Endothelial cell of umbilical vein (primary cell): ENCODE data around the gene SPEN. TPM values are rescaled to one million over a fixed set of nuclear protein-coding genes. Genes with fewer than 3 reads are reported as not detected.

Experiments used
- BruUV-seq: library from RNA; stranded (reverse); fragments of 400-500 nt; replicated peaks from 2 replicates; lab custom pipeline; 2021; lab: Mats Ljungman, UMichigan
- CTCF ChIA-PET: fragments of 300-600, 350-600 bp; sonication (Branson Sonifier 250); formaldehyde crosslinking; loops from one replicate; lab custom pipeline; 2021; ENCODE audit warnings: antibody characterized with exemption, inconsistent platforms; lab: Charles Lee
- POLR2A ChIA-PET: fragments of 300-600, 350-600 bp; sonication (Branson Sonifier 250); formaldehyde crosslinking; loops from one replicate; lab custom pipeline; 2021; ENCODE audit warnings: antibody characterized with exemption, inconsistent platforms; lab: Charles Lee
- DNase-seq: peaks from one replicate; pipeline ENCODE4 v3.0.0-alpha.2; 2011; ENCODE audit warnings: low read depth, low spot score
- FAIRE-seq: peaks from 2 replicates; lab custom pipeline; 2011; peaks lifted over from hg19 to GRCh38; lab: Jason Lieb, UNC
- H2AFZ ChIP-seq: 2 replicates; pipeline ENCODE4 v1.6.0; 2012; ENCODE audit warnings: low read depth, low read length, control low read depth, inconsistent platforms
- H3K27ac ChIP-seq: 2 replicates; pipeline ENCODE4 v1.5.1; 2011; ENCODE audit warnings: low read depth, mild to moderate bottlenecking, control low read depth, low read length, moderate library complexity; ENCODE audit not compliant: insufficient read depth
- H3K27me3 ChIP-seq, 2 experiments: 2 replicates each; pipeline versions ENCODE4 v1.6.0 to v1.6.1; 2011; ENCODE audit warnings: low read length in 2 of 2, mixed read lengths in 1 of 2; ENCODE audit not compliant: control insufficient read depth in 2 of 2, insufficient read depth in 2 of 2
- H3K36me3 ChIP-seq, 2 experiments: 2 replicates in 1 of 2; 3 replicates in 1 of 2; pipeline ENCODE4 v1.5.1; 2011; ENCODE audit warnings: low read length in 2 of 2, mild to moderate bottlenecking in 1 of 2, moderate library complexity in 1 of 2; ENCODE audit not compliant: control insufficient read depth in 2 of 2, insufficient read depth in 2 of 2; ENCODE audit errors: extremely low read depth in 1 of 2
- H3K4me1 ChIP-seq: 3 replicates; pipeline ENCODE4 v1.5.1; 2011; ENCODE audit warnings: mild to moderate bottlenecking, low read length; ENCODE audit not compliant: control insufficient read depth, insufficient read depth; ENCODE audit errors: extremely low read depth
- H3K4me2 ChIP-seq: 2 replicates; pipeline ENCODE4 v1.6.1; 2011; ENCODE audit warnings: low read length, control low read depth, mixed read lengths; ENCODE audit not compliant: insufficient read depth
- H3K4me3 ChIP-seq, 3 experiments: fragments of 200-600 bp in 1 of 3; sonication (generic), shearing (Covaris generic) in 1 of 3; replicated peaks in 1 of 3; 2 replicates each; pipeline ENCODE4 v1.5.1; 2011 to 2016; ENCODE audit warnings: control low read depth in 3 of 3, low read length in 3 of 3, mild to moderate bottlenecking in 2 of 3, inconsistent platforms in 1 of 3, low read depth in 1 of 3, moderate library complexity in 1 of 3; ENCODE audit not compliant: insufficient read depth in 1 of 3
- H3K79me2 ChIP-seq: 2 replicates; pipeline ENCODE4 v1.6.0; 2012; ENCODE audit warnings: low read length, inconsistent platforms; ENCODE audit not compliant: control insufficient read depth, insufficient read depth
- H3K9ac ChIP-seq: replicated peaks from 2 replicates; pipeline ENCODE3; 2011; ENCODE audit warnings: low read length, control low read depth; ENCODE audit not compliant: insufficient read depth; ENCODE audit errors: extremely low read depth
- H3K9me1 ChIP-seq: replicated peaks from 3 replicates; pipeline ENCODE4 v1.6.0; 2011; ENCODE audit warnings: mild to moderate bottlenecking, low read length; ENCODE audit not compliant: control insufficient read depth, insufficient read depth; ENCODE audit errors: extremely low read depth
- H3K9me3 ChIP-seq: replicated peaks from 2 replicates; pipeline ENCODE4 v1.5.1; 2012; ENCODE audit warnings: low read length, inconsistent platforms; ENCODE audit not compliant: control insufficient read depth, insufficient read depth
- H4K20me1 ChIP-seq: replicated peaks from 2 replicates; pipeline ENCODE3; 2011; ENCODE audit warnings: mild to moderate bottlenecking, low read length; ENCODE audit not compliant: control insufficient read depth, insufficient read depth; ENCODE audit errors: extremely low read depth
- EZH2 ChIP-seq: IDR thresholded peaks from 2 replicates; pipeline ENCODE4 v1.6.1; 2012; ENCODE audit warnings: borderline replicate concordance, low read depth, mild to moderate bottlenecking, moderate library complexity, low read length, inconsistent platforms; ENCODE audit not compliant: severe bottlenecking
- FOS ChIP-seq: IDR thresholded peaks from 2 replicates; pipeline ENCODE4 v1.6.1; 2011; ENCODE audit warnings: mild to moderate bottlenecking, low read length, moderate library complexity, borderline replicate concordance; ENCODE audit not compliant: insufficient read depth
- GATA2 ChIP-seq: IDR thresholded peaks from 2 replicates; pipeline ENCODE4 v1.7.0; 2011; ENCODE audit warnings: low read depth, mild to moderate bottlenecking, moderate library complexity, mixed read lengths, low read length; ENCODE audit not compliant: insufficient read length, insufficient read depth
- JUN ChIP-seq: IDR thresholded peaks from 2 replicates; pipeline ENCODE4 v1.6.1; 2011; ENCODE audit warnings: borderline replicate concordance, low read depth; ENCODE audit not compliant: insufficient read length, insufficient read depth
- MYC ChIP-seq: IDR thresholded peaks from one replicate; pipeline ENCODE4 v1.6.1; 2011; ENCODE audit warnings: mild to moderate bottlenecking, low read depth, low read length
- POLR2A ChIP-seq: IDR thresholded peaks from 2 replicates; pipeline ENCODE4 v1.6.1; 2012; ENCODE audit warnings: low read depth, mild to moderate bottlenecking, control low read depth, low read length
- POLR2AphosphoS5 ChIP-seq: IDR thresholded peaks from 2 replicates; pipeline ENCODE4 v1.6.1; 2012; ENCODE audit warnings: low read depth, mild to moderate bottlenecking, control low read depth, low read length, moderate library complexity; ENCODE audit not compliant: insufficient read depth
- dilution Hi-C: fragments of 300-500 bp; cut with MboI; formaldehyde crosslinking; loops from one replicate; pipeline ENCODE4 v1.15.0; 2019; ENCODE audit warnings: low sequenced_read_pairs; ENCODE audit not compliant: extremely low pct_ligation_motif_present
- intact Hi-C: fragments of 100-400 bp; cut with micrococcal nuclease; formaldehyde crosslinking; loops from one replicate; pipeline ENCODE4 v1.10.0; 2022
- polyA plus RNA-seq, 4 experiments: library from polyadenylated mRNA; depleted of rRNA in 3 of 4; stranded (reverse) in 3 of 4; unstranded in 1 of 4; fragments of >200 nt; gene quantifications; 2 replicates each; pipeline versions ENCODE4 v1.2.1 to v1.2.3, GENCODE V29; 2011 to 2012; ENCODE audit warnings: missing spikeins in 1 of 4
- total RNA-seq: library from RNA; stranded (reverse); gene quantifications from 2 replicates; pipeline ENCODE4 v1.2.3, GENCODE V29; 2021
- TF ChIP-seq, protein P1 (sequence below): IDR thresholded peaks from 2 replicates; pipeline ENCODE4 v1.6.1; 2011; ENCODE audit not compliant: insufficient read depth, insufficient read length

Gene SPEN
- total and polyA plus RNA-seq, 2 donors (not counting 3 experiments of a cell fraction or from before 2014, with no cell fraction given), result 9.3 to 44.4 TPM

- Histone ChIP-seq H3K9me3 (no peaks in the 10 kb centered on the region), H3K27me3 (no peaks in the 10 kb centered on the region), H2AFZ (no peak overlapping the region), H3K4me3 (no peak overlapping the region), H3K9ac (no peak overlapping the region), H3K79me2 (peaks cover 90% of the 10 kb centered on the region), H3K4me2 (no peak overlapping the region), H3K9me1 (no peaks in the 10 kb centered on the region), H4K20me1 (peaks cover 3% of the 10 kb centered on the region), H3K4me1 (peaks cover 27% of the 10 kb centered on the region), H3K27ac (no peak overlapping the region), H3K36me3 (no peaks in the 10 kb centered on the region)
- dilution Hi-C loops (no loop called here), intact Hi-C loops (no loop called here)
- ChIA-PET CTCF (interaction anchor here (1.5 kb wide), 1 partner anchor 67 kb away, joined by 3 read pairs; no protein-coding TSS in a partner anchor), POLR2A (no interaction called here)
- BruUV-seq, result no TSS peak
- no peak for FAIRE-seq
- TF ChIP-seq FOS (no peak), EZH2 (no peak), GATA2 (no peak), MYC (no peak), JUN (no peak), POLR2AphosphoS5 (no peak), POLR2A (no peak)
- TF ChIP-seq, protein P1, sequence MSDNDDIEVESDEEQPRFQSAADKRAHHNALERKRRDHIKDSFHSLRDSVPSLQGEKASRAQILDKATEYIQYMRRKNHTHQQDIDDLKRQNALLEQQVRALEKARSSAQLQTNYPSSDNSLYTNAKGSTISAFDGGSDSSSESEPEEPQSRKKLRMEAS, result no peak
- DNase-seq, result no peak
Observed at GRCh38 chr1:15881961-15882360, 34.5 kb downstream of the SPEN start.

- intact Hi-C loops (no loop called here), dilution Hi-C loops (no loop called here)
- no peak overlapping the region for H3K4me2 ChIP-seq
- peaks cover 27% of the 10 kb centered on the region for H3K4me1 ChIP-seq
- H2AFZ ChIP-seq, result no peak overlapping the region
- DNase-seq (no peak), FAIRE-seq (no peak)
- H3K9me1 ChIP-seq, result no peaks in the 10 kb centered on the region
- TF ChIP-seq EZH2, result no peak
- ChIA-PET CTCF (interaction anchor here (0.7 to 1.5 kb wide), 8 partner anchors 12 to 91 kb away, joined by 3 to 5 read pairs (median 3); no protein-coding TSS in a partner anchor), POLR2A (no interaction called here)
- BruUV-seq, result no TSS peak
- peaks cover 91% of the 10 kb centered on the region for H3K79me2 ChIP-seq
- H3K9ac ChIP-seq, result no peak overlapping the region
- H3K4me3 ChIP-seq, result no peak overlapping the region
- no peak overlapping the region for H3K27ac ChIP-seq
- no peaks in the 10 kb centered on the region for H3K9me3 ChIP-seq
- H3K36me3 ChIP-seq, result no peaks in the 10 kb centered on the region
- H3K27me3 ChIP-seq, result no peaks in the 10 kb centered on the region
- peaks cover 3% of the 10 kb centered on the region for H4K20me1 ChIP-seq
Observed at GRCh38 chr1:15882665-15883064, 35.2 kb downstream of the SPEN start.
